MM.1S (cell line): ENCODE results near the gene TTLL5.

ENCODE experiments used
- DNase-seq: peaks from one replicate; pipeline ENCODE4 v3.0.0-alpha.2; 2015
- H2AFZ ChIP-seq: fragments of 300-600 bp; sonication (generic); 2 replicates; pipeline ENCODE4 v1.6.0; 2016; ENCODE audit warnings: antibody characterized with exemption, low read length
- H3F3A ChIP-seq: fragments of 300-600 bp; sonication (generic); 2 replicates; pipeline ENCODE4 v1.6.1; 2016; ENCODE audit warnings: mild to moderate bottlenecking, antibody characterized with exemption, low read length, moderate library complexity, mixed read lengths; ENCODE audit not compliant: insufficient read depth
- H3K27ac ChIP-seq: fragments of 300-600 bp; sonication (generic); 2 replicates; pipeline ENCODE4 v1.5.1; 2016; ENCODE audit warnings: mild to moderate bottlenecking, low read length
- H3K27me3 ChIP-seq: fragments of 300-600 bp; sonication (generic); replicated peaks from 2 replicates; pipeline ENCODE4 v1.6.0; 2016; ENCODE audit warnings: low read length; ENCODE audit not compliant: insufficient read depth
- H3K36me3 ChIP-seq: fragments of 300-600 bp; sonication (generic); replicated peaks from 2 replicates; pipeline ENCODE4 v1.6.1; 2016; ENCODE audit warnings: mild to moderate bottlenecking, low read length, mixed read lengths; ENCODE audit not compliant: insufficient read depth
- H3K4me1 ChIP-seq: fragments of 300-600 bp; sonication (generic); 2 replicates; pipeline ENCODE4 v1.6.1; 2016; ENCODE audit warnings: low read length, mixed read lengths
- H3K4me2 ChIP-seq: fragments of 300-600 bp; sonication (generic); 2 replicates; pipeline ENCODE4 v1.6.0; 2016; ENCODE audit warnings: low read depth, low read length
- H3K4me3 ChIP-seq: fragments of 300-600 bp; sonication (generic); 2 replicates; pipeline ENCODE4 v1.5.1; 2016; ENCODE audit warnings: low read length, mixed read lengths
- H3K79me2 ChIP-seq: fragments of 300-600 bp; sonication (generic); 2 replicates; pipeline ENCODE4 v1.6.1; 2016; ENCODE audit warnings: mixed run types, low read length, mixed read lengths
- H3K9ac ChIP-seq: fragments of 300-600 bp; sonication (generic); 2 replicates; pipeline ENCODE4 v1.6.1; 2016; ENCODE audit warnings: low read length, mixed read lengths
- H3K9me2 ChIP-seq: fragments of 300-600 bp; sonication (generic); replicated peaks from 2 replicates; pipeline ENCODE4 v1.6.1; 2016; ENCODE audit warnings: mild to moderate bottlenecking, low read length, mixed read lengths; ENCODE audit not compliant: insufficient read depth
- H3K9me3 ChIP-seq: fragments of 300-600 bp; sonication (generic); replicated peaks from 2 replicates; pipeline ENCODE4 v1.6.1; 2016; ENCODE audit warnings: mild to moderate bottlenecking, low read length, mixed read lengths; ENCODE audit not compliant: insufficient read depth
- H4K20me1 ChIP-seq: fragments of 300-600 bp; sonication (generic); 2 replicates; pipeline ENCODE4 v1.6.1; 2016; ENCODE audit warnings: mild to moderate bottlenecking, low read length, moderate library complexity, mixed read lengths; ENCODE audit not compliant: insufficient read depth
- EZH2 ChIP-seq: fragments of 300-600 bp; sonication (generic); optimal IDR thresholded peaks from 2 replicates; pipeline ENCODE3; 2017; ENCODE audit warnings: low read depth, mild to moderate bottlenecking, antibody characterized with exemption, low read length, mixed read lengths
- EZH2phosphoT487 ChIP-seq: fragments of 300-600 bp; sonication (generic); IDR thresholded peaks from 2 replicates; pipeline ENCODE4 v1.6.1; 2018; ENCODE audit warnings: antibody characterized with exemption, low read length
- TF ChIP-seq, protein P1 (sequence below): fragments of 300-600 bp; sonication (generic); IDR thresholded peaks from 2 replicates; pipeline ENCODE4 v1.5.1; 2016; ENCODE audit warnings: antibody characterized with exemption, low read length, mixed read lengths

TTLL5 gene

GRCh38 chr14:75941030-75941429, 280.0 kb downstream of the TTLL5 start:
- Histone ChIP-seq H3K4me1 (no peaks in the 10 kb centered on the region), H3K27ac (no peak overlapping the region), H3K9me2 (no peaks in the 10 kb centered on the region), H3K4me2 (no peak overlapping the region), H3K27me3 (no peaks in the 10 kb centered on the region), H3K4me3 (no peak overlapping the region), H3K9me3 (no peaks in the 10 kb centered on the region), H3K79me2 (no peaks in the 10 kb centered on the region), H4K20me1 (no peaks in the 10 kb centered on the region), H3F3A (no peaks in the 10 kb centered on the region), H3K9ac (no peak overlapping the region), H2AFZ (no peak overlapping the region), H3K36me3 (no peaks in the 10 kb centered on the region)
- TF ChIP-seq, protein P1, sequence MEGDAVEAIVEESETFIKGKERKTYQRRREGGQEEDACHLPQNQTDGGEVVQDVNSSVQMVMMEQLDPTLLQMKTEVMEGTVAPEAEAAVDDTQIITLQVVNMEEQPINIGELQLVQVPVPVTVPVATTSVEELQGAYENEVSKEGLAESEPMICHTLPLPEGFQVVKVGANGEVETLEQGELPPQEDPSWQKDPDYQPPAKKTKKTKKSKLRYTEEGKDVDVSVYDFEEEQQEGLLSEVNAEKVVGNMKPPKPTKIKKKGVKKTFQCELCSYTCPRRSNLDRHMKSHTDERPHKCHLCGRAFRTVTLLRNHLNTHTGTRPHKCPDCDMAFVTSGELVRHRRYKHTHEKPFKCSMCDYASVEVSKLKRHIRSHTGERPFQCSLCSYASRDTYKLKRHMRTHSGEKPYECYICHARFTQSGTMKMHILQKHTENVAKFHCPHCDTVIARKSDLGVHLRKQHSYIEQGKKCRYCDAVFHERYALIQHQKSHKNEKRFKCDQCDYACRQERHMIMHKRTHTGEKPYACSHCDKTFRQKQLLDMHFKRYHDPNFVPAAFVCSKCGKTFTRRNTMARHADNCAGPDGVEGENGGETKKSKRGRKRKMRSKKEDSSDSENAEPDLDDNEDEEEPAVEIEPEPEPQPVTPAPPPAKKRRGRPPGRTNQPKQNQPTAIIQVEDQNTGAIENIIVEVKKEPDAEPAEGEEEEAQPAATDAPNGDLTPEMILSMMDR, result no peak
- TF ChIP-seq EZH2 (no peak), EZH2phosphoT487 (no peak)
- DNase-seq, result no peak

GRCh38 chr14:75944607-75945241, 283.7 kb downstream of the TTLL5 start:
- no peaks in the 10 kb centered on the region for H3K9me3 ChIP-seq
- H4K20me1 ChIP-seq, result no peaks in the 10 kb centered on the region
- no peak overlapping the region for H3K4me2 ChIP-seq
- no peak overlapping the region for H2AFZ ChIP-seq
- TF ChIP-seq, protein P1, result no peak
- TF ChIP-seq EZH2phosphoT487 (no peak), EZH2 (no peak)
- H3K27me3 ChIP-seq, result no peaks in the 10 kb centered on the region
- H3K79me2 ChIP-seq, result no peaks in the 10 kb centered on the region
- no peaks in the 10 kb centered on the region for H3F3A ChIP-seq
- no peaks in the 10 kb centered on the region for H3K4me1 ChIP-seq
- no peak overlapping the region for H3K27ac ChIP-seq
- no peak for DNase-seq
- no peaks in the 10 kb centered on the region for H3K36me3 ChIP-seq
- no peak overlapping the region for H3K4me3 ChIP-seq
- no peak overlapping the region for H3K9ac ChIP-seq
- H3K9me2 ChIP-seq, result no peaks in the 10 kb centered on the region

GRCh38 chr14:75946785-75947184, 285.7 kb downstream of the TTLL5 start:
- Histone ChIP-seq H3K79me2 (no peaks in the 10 kb centered on the region), H3K9ac (no peak overlapping the region), H3K27me3 (no peaks in the 10 kb centered on the region), H3K36me3 (no peaks in the 10 kb centered on the region), H3F3A (no peaks in the 10 kb centered on the region), H3K4me2 (no peak overlapping the region), H3K4me3 (no peak overlapping the region), H3K4me1 (no peaks in the 10 kb centered on the region), H3K9me2 (no peaks in the 10 kb centered on the region), H3K9me3 (no peaks in the 10 kb centered on the region), H2AFZ (no peak overlapping the region), H3K27ac (no peak overlapping the region), H4K20me1 (no peaks in the 10 kb centered on the region)
- TF ChIP-seq, protein P1, result no peak
- no peak for DNase-seq
